ENCODE measurements around the gene FRG2.

DNA sequence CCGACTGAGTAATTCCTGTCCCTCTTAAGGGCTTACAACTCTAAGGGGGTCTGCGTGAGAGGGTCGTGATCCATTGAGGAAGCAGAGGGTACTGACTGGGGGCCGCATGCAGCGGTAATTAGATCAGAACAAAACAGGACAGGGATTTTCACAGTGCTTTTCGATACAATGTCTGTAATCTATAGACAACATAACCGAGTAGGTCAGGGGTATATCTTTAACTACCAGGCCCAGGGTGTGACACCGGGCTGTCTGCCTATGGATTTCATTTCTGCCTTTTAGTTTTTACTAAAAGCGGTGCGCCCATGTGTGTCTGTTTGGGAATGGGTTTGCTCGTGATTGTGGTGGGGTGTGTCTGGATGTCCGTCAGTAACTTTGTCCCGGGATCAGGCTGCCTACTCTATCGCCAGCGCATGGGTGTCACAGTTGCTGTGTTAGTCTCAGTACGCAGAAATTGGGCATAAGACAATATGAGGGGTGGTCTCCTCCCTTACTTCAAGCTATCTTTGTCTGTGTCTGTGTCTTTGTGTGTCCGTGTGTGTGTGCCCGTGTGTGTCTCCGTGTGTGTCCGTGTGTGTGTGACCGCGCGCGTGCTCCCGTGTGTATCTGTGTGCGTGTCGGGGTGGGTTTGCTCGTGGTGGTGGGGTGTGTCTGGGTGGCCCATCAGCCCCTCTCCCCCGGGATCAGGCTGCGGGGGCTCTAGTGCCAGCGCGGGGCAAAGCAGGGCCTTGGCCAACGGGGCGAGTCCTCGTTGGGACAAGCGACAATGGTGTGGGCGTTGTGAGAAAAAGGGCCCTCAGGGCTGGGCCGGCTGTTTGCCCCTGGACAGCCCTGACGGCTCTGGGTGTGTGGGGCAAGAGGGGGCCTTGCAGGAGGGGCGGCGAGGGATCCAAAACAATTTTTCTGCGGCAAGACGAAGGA lies 10.4 kb downstream of the FRG2 start:
- TF ChIP-seq YY1 (IDR thresholded peaks at IDR 0.05; ENCODE audit: insufficient read depth, insufficient read length) (no peak), SUZ12 (IDR thresholded peaks at IDR 0.05; ENCODE audit: extremely low read depth, insufficient read depth, insufficient read length) (no peak), ZNF274 (IDR thresholded peaks at IDR 0.05; ENCODE audit: low read depth, low read length) (no peak)

Data from NT2/D1 (cell line).